T-helper 2 cell (primary cell): ENCODE measurements around the gene SGMS1.
A peak's percentile ranks its signal among the peaks of the same experiment; 100 is the strongest.
"Not testable (repeated sequence)": the region's sequence is repeated elsewhere in the genome, so short reads cannot be mapped to it uniquely, and the experiment has no call there.

Experiments used
- DNase-seq, 5 experiments: peaks; one replicate each; pipeline versions ENCODE4 v3.0.0 to v3.0.0-alpha.2; 2012 to 2022

SGMS1 gene

DNA sequence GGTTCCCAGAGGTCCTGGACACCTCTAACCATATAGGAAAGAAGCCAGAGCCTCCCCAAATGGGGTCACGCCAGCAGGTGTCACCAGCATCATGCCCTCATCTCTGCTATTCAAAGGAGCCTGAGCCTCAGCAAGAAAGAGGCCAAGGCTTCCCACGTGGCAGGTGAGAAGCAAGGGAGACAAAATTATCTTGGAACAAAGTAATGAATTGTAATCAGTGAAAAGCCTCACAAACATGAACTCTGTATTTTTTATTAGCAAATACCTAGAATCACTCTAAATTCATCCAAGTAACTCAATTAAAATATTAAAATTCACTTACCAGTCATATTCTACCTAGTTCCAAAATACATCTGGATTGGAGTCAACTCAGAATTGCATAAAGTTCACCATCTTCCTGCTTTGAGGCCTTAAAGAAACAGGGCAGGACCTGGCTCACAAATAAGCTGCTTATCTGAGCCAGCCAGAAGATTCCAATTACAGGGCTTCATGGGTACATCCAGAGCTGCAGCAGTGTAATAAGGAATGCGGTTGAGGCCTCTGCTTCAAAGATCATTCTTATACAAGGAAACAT, 68.7 kb downstream of the SGMS1 start:
- no peak for DNase-seq

DNA sequence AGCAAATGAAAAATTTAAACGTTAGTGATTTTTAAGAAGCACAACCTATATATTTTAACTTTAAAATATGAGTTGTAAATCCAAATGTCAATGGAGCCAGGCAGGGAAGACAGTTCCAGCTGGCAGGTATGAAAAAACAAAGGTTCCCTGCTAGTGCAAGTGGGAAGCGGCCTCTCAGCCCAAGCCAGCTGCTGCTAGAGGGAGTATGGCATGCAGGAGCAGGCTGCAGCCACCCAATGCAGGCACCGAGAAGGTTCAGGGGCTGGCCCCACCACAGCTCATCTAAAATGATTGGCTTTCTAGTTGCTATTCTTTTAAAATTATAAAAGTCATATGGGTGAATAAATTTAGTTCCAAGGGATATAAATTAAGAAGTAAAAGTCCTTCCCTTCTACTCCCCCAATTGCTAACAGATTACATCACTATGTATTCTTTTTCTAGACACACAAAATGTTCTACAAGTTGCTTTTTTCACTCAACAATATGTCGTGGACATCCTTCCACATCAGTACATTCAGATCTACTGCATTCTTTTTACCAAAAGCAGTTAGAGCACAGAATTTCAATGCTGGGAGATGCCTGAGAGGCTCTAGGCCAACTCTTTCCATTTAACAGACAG, 69.3 kb downstream of the SGMS1 start:
- no peak for DNase-seq

DNA sequence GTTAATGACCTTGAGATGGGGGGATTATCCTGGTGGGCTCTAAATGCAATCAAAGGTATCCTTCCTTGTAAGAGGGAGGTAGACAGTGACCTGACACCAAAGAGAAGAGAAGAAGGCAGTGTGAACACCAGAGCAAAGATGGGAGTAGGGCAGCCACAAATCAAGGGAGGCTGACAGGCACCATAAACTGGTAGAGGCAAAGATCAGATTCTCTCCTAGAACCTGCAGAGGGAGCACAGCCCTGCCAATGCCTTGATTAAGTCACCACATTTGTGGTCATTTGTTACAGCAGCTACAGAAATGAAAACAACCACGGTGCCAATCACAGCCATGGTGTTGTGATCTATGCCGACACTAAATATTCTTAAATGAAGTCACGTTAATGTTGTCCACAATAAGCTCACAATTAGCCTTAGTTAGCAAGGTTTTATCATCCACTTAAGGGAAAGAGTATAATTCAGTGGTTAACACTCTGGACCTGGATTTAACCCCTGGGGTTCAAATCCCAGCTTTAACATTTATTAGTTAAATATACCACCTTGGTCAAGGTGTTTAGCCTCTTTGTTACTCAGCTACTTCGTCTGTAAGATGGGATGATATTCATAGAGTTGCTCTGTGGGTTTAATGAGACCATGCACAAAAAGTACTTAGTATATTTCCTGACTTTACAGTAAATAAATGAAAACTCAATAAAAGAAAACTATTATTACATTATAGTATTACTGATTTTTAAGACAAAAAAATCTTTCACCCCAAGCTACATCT, 70.8 kb downstream of the SGMS1 start:
- peak in 2 of 5 experiments; percentile 33 to 70 for DNase-seq

DNA sequence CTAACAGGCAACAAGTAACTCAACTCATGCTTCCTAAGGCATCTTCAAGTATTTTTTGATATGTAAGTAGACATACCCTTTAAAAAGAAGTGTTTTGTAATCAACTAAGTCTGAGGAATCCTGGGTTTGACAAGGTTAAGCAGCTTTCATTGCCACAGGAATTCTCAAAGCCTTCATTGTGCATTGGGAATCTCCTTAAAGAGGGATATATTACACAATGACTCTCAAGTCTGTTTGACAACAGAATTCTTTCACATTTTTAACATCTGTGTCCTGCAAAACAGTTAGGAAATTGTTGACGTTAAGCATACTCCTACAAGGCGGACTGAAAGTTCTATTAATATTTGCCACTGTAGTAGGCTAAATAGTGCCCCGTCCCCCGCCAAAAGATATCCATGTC, 71.4 kb downstream of the SGMS1 start:
- no peak for DNase-seq

DNA sequence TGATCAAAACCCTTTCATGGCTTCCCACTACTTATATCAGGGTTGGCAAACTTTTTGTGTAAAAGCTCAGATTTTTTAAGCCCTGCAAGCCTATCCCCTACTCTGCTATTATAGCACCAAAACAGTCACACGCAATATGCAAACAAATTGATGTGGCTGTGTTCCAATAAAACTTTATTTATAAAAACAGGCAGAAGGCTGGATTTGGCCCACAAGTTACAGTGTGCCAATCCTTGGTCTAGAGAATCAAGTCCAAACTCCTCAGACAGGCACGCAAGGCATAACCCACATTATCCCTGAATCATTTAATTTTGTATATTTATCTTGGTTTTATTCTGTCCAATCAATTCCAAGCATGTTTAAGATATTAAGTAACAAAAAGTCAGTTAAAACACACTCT, 71.9 kb downstream of the SGMS1 start:
- no peak for DNase-seq

DNA sequence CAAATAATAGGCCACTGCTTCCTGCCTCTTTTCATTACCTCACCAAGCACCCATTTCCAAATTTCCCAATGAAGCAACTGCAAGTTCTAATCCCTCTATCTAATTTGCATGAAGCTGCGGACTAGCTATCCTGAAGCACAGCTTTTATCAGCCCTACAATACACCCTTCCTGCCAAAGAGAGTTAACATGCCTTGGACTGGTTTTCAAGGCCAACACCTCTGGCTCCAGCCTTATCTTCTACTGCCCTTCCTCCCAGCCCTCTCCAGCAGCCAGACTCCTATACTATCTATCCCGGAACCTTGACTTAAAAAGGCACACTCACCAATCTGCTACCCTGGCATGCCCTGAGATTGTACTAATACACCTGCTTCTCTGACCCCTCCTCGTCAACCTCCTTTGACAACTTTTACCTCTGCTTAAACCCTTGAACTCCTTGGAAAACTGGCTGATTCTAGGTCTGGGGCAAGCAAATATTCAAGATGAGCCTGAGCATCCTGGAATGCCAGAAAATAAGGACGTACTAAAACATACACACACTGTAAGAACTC, 73.4 kb downstream of the SGMS1 start:
- no peak for DNase-seq

DNA sequence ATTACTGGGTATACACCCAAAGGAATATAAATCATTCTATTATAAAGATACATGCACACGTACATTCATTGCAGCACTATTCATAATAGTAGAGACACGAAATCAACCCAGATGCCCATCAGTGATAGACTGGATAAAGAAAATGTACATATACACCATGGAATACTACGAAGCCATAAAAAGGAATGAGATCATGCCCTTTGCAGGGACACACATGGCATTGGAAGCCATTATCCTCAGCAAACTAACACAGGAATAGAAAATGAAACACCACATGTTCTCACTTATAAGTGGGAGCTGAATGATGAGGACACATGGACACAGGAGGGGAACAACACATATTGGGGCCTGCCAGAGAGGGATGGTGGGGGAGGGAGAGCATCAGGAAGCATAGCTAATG, 74.6 kb downstream of the SGMS1 start:
- DNase-seq = not testable (repeated sequence)

DNA sequence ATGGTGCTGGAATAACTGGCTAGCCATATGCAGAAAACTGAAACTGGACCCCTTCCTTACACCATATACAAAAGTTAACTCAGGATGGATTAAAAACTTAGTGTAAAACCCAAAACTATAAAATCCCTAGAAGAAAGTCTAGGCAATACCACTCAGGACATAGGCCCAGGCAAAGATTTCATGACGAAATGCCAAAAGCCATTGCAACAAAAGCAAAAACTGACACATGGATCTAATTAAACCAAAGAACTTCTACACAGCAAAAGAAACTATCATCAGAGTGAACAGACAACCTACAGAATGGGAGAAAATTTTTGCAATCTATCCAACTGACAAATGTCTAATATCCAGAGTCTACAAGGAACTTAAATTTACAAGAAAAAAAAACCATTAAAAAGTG, 75.3 kb downstream of the SGMS1 start:
- not testable (repeated sequence) for DNase-seq

DNA sequence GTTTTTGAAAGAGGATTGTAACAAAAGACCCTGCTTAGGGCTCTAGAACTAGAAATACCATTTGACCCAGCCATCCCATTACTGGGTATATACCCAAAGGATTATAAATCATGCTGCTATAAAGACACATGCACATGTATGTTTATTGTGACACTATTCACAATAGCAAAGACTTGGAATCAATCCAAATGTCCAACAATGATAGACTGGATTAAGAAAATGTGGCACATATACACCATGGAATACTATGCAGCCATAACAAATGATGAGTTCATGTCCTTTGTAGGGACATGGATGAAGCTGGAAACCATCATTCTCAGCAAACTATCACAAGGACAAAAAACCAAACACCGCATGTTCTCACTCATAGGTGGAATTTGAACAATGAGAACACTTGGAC, 77.5 kb downstream of the SGMS1 start:
- DNase-seq = not testable (repeated sequence)

DNA sequence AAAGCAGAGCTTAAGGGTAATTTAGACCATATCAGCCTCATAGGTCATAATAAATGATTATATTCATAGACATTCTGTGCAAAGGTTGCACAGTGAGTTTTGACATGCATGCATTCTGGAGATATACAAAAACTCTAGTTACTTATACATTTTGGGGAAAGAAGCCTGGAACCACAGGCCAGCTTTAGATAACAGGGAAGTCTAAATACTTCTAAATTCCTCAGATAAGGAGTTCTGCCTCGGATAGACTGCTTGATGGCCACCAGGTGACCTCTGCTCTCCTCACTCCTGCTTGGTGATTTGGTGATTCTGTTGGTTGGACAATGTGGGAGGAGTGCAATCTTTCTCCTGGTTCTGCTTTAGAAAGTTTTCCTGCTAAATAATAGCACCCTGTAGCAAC, 77.9 kb downstream of the SGMS1 start:
- no peak for DNase-seq

DNA sequence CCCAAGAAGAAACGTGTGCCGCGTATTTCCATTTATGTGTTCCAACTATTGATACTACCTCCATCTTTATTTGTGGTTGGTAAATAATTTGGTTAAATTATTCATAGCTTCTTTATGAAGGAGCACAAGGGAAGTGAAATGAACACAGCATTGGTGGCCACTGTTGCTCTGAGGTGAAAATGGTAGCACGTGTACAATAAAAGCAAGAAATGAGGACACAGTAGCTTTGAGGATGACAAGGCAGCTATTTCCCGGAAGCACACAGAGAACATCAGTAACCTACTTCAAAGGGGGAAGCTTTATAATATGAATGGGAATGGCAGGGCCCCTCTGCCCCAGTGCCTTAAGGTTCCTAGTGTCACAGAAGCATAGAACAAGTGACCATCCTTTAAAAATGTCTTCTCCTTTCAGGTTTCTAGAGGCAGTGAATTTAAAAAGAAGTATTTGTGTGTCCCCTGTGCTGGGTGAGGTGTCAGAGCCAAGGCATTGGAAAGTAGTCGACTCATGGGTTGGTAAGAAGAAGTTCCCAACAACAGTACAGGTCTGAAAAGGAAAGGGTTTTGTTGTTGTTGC, 78.8 kb downstream of the SGMS1 start:
- DNase-seq = no peak

DNA sequence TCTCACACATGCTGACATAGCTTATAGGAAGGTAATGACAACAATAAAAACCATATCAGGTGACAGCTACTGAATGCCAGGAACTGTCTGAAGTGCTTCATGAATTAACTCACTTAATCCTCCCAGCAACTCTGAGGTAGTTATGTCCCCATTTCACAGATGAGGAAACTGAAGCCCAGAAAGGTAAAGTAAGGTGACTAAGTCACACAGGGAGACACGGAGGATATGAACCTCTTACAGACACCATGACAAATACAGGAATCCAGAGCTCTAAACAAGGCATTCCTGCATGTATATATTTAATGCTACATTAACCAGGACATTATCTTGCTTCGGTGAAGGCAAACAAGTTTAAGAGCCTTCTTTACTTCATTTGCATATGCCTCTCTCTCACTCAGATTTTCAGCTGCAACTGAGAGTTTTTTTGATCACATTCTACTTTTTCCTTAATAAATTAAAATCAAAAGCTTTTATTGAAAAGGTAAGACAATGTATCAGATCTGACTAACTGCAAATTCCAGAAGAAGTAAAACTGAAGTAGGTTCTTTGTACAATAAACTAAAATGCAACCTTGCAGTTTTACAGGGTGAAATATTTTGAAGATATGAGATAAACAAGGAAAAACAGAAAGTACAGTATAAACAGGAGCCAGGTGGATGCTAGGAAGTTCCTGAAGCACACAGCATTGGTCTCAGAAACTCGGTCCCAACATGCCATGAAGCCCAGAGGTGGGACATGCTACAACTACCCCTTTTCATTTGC, 79.5 kb downstream of the SGMS1 start:
- no peak for DNase-seq

DNA sequence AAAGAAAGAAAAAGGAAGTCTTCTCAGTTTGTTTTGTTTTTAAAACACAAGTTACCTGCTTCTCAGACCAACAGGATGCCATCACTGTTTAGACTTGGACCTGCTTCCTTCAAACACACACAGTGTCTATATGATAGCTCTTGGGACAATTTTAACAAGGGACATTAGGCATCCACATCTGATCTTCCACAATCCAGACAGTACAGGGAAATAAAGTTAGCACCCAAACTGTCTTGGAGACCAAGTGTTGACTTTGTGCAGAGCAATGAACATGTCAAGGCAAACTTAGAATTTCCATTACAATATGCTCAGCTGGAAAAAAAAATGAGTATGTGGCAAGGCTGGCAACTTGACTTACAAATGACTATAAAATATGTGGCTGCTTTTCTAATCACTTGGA, 80.9 kb downstream of the SGMS1 start:
- no peak for DNase-seq

DNA sequence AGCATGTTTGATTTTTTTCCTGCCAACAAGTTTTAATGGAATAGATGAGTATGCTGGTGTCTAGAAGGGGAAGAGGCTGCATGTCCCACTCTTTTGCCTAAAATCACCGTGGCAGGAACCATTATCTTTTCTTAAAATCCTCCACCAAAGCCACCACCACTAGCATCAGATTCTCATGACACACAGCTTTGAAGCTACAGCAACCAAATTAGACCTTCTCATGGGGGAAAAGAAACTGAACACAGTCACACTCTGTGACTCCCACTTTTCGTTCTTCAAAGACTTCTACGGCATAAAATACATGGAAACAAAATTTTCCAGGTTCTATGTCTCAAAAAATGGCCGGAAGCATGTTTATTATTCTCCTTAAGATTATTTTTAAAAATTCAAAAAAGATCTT, 81.8 kb downstream of the SGMS1 start:
- DNase-seq = no peak

DNA sequence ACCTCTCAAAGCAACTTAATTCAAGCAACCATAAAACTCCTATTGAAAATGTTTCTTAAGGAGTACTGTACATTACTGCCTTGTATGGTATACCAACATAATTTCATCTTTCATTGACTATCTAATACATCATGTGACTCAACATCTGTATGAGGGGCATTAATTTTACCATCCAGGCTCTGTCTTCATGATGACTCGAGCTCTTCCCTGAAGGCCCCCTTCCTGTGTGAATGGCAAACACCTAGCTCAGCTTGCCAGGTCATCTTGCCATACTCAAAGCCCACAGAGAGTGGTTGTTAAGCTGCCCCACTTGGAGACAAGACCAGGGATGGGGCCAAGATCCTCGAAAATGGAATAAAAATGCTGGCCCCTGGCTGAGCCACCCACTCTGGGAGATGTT, 82.4 kb downstream of the SGMS1 start:
- DNase-seq = no peak

DNA sequence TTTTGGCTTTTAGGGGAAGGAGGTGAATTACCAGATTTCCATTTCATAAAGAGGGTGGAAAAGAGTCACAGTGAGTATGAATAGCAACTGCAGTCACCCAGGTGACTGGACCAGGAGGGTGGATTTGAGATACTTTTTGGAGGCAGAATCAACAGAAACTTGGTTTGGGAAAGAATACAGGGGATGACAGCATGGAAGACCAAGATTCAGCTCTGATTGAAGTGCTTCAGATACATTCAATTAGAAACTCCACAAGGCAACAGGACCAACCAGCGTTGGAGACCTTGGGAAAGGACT, 83.0 kb downstream of the SGMS1 start:
- DNase-seq = no peak

DNA sequence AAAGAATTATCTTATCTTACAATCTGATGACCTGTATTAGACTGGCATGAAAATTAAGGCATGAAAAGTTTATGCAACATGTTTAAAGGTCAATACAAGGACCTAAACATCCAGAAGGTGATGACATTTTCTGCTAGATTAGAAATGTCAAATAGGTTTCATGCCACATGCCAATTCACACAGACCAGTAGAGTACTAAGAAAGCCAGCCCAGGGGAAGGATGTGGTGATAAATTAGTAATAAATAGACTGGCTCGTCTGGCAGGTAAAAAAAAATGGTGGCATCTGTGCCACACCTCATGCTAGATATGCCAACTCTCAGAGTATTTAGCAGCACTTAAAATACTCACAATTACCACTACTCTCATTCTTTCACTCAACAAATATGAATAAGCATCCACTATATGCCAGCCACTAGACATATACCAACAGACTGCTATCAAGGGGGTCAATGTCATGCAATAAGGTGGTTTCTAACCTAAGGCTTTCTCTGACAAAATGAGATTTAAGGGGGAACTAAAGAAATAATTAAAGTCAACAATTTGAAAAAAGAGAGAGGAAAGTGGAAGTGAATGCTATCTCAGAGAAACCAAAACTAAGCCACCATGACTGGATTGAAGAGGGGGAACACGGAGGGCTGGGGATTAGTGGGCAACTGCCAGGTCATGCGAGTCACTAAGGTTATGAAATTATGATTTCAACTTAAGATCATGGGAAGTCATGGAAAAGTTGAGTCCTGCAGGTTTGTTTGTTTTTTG, 83.5 kb downstream of the SGMS1 start:
- DNase-seq = peak in 2 of 5 experiments; percentile 23 to 62

DNA sequence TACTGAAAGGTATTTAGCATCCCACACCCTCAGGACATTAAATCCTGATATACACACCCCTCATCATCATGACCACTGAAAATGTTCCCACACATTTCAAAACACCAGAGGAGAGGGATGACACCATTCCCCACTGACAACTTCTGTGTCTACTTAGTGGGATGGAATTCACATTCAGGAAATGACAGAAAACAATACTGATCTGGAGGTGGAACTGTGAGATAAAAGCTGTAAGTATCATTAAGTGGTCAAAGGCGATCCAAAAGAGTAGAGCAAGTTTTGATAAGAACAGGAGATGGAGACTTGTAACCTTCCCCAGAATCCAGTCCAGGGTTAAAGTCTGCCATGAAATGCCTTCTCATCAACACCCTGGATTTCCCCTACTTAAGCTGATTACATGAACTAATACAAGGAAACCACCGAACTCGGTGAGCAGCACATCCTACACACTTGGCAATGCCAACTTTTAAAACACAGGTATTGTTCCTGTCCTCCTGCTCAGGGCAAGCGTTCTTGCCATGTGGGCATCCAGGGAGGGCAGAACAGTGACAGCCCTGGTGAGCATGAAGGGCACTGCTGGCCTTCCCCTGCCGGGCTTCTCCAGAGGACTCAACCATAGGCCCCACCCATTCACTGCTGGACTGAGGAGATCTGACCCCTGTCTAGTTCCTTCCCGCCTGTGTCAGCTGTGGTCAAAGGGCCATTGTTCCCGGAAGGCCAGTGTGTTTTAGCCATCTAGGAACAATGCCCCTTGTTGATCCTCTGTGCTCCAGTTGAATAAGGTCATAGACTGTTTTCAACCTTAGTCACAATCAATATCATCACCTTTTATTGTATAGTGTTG, 85.0 kb downstream of the SGMS1 start:
- DNase-seq = peak in 1 of 5 experiments; percentile 46

DNA sequence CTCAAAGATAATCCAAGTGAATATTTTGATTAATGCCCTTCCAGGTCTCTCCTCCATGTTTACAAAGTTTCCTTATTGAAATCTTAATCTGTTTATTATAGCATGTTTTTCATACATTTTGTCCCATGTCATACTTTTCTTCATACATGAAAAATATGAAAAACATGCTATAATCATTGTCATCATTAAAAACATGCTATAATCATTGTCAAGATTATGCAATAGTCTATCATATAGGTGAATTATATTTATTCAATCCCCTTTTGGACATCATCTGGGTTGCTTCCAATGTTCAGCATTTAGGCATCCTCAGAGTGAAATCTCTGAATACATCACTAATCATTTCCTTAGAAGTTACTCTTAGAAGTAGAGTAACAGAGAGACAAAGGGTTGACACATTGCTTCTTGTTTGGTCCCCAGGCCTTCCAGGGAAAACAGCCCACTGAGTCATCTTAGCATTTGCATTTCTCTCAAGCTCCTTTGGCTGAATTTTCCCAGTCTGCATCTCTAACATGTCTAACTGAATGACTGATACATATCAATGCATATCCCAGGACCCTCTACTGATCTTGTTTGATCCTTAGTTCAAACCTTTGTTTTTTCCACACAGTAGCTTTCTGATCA, 87.0 kb downstream of the SGMS1 start:
- no peak for DNase-seq

DNA sequence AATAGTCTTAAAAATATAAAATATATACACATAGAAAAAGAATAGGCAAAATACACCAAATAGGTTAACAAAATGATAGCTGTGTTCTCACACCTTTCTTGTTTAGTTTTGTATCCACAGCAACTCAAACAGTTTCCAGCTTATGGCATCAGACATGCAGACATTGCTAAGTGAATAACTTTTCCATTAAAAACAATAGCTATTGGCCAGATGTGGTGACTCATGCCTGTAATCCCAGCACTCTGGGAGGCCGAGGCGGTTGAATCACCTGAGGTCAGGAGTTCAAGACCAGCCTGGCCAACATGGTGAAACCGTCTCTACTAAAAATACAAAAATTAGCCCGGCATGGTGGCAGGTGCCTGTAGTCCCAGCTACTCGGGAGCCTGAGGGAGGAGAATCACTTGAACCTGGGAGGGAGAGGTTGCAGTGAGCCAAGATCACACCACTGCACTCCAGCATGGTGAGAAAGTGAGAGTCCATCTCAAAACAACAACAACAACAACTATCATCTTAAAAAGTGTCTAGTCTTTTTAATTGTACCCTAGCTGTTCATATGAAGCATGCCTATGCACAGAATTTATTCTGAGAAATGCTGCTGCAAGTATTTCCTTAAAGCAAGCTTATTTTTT, 88.9 kb downstream of the SGMS1 start:
- DNase-seq = not testable (repeated sequence)
